NCI-H1436 (cell line): ENCODE measurements around the gene PTPRU.

ENCODE experiments used
- DNase-seq: peaks from one replicate; lab custom pipeline; 2025; lab: John Stamatoyannopoulos, UW

The PTPRU gene

DNA sequence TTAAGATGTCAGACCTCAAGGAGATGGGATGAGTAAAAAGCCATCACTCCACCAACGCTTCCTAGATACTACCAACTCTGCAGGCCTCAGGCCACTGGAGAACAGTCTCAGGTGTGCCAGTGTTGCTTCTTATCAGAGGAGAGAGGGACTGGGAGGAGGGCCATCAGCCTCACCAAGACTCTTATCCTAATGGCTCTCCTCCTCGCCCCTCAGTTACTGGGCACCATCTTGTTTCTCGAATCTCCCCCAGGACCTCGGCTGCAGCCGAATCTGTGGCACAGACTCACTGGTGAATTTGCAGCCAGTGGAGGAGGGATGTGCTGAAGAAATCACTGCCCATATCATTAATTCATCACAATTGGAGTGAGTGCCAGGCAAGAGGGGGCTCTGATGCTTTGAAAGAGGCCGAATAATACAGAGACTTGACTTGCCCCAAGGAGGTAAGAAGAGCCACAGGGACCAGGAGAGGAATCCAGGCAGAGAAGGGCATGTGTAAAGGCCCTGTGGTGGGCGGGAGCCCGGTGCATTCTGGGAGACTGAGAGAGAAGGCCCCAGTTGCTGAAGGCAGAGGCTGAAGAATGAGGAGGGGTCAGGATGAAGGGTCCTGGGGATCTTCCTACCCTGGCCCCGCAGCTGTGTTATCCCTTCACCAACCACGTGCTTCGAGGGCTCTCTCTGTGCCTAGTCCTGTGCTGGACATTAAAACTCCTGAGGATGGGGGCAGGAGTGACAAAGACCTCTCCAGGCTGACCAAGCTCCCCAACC is 129.8 kb downstream of the PTPRU start:
- no peak for DNase-seq

DNA sequence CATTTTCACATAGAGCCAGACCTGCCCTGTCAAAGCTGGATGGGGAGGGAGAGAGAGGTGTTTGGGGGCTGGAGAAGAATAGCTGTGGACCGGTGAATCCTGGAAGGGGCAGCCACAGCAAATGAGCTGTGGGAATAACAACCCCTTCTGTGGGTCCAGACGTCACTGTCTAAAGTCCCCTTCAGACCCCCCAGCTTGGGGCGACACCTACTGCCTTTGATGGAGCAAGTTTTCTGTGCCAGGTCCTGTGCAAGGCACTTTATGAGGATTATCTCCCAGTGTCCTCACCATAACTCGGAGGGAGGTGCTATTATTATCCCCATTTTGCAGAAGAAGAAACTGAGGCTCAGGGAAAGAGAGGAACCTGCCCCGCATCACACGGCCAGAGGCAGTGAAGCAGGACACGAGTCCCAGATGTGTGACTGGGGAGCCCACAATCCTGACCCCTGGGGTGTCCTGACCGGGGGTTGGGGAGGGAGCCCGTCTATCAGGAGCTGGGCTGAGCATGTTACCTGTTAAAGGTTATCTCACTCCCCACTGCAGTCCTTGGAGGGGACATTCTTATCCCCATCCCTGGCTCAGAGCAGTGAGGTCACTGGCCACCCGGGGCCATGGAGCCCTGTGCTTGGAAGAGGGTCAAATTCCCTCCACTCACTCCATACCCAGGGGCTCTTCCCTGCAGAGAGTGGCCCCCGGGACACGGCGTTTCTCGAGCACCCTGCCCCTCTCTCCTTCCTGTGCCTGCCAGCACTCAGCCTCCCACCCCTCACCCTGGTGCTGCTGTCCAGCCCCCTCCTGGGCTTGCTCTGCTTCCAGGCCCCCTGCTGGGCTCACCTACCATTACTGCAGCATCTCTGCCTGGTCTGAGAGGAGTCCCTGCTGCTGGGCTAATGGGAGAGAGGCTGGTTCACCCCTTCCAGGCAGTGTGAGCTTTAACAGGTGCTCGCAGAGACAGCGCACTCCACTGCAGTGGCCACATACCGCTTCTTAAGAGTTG is 132.9 kb downstream of the PTPRU start:
- no peak for DNase-seq

- DNase-seq = no peak
These were observed 133.7 kb downstream of the PTPRU start for GRCh38 chr1:29370067-29370466.

DNA sequence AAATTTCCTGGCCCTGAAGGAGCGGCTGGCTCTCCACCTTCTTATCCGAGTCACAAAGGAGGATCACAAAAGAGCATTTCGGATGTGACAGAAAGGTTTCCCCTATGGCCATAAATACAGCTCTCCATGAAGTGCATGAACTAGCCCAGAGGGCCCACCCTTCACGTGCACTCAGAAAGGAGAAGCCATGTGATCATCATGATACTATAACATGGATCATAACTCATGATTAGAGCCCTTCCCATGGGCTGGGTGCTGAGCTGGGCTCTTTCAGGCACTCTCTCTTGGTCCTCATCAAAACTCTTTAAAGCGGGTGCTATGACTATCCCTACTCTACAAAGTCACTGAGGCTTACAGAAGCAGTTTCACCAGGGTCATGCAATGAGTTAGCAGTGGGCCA is 135.0 kb downstream of the PTPRU start:
- no peak for DNase-seq

- no peak for DNase-seq
These were observed 135.8 kb downstream of the PTPRU start for GRCh38 chr1:29372108-29372507.
